K562 (cell line): Measurements from ENCODE around the gene TXNRD1. TPM values are rescaled to one million over a fixed set of nuclear protein-coding genes. Genes with fewer than 3 reads are reported as not detected.
A peak's percentile ranks its signal among the peaks of the same experiment; 100 is the strongest.

Experiments used
- ATAC-seq: fragments of 200-7000 bp; cut with Tn5 transposase; 3 replicates; pipeline ENCODE4 v1.9.1; 2020; ENCODE audit warnings: moderate library complexity
- BruUV-seq: library from RNA; stranded (reverse); fragments of 400-500 nt; replicated peaks from 2 replicates; lab custom pipeline; 2021; lab: Mats Ljungman, UMichigan
- CTCF ChIA-PET: fragments of 300-600 bp; formaldehyde crosslinking; extraction: SDS; loops from one replicate; lab custom pipeline; 2021; ENCODE audit warnings: low intra/inter-chr PET ratio; lab: Yijun Ruan, JAX
- POLR2A ChIA-PET: fragments of 300-600, 350-650 bp; sonication (Branson Sonifier 250); formaldehyde crosslinking; extraction: SDS; loops from one replicate; lab custom pipeline; 2021; ENCODE audit warnings: antibody characterized with exemption, inconsistent platforms; lab: Yijun Ruan, JAX
- DNase-seq, 4 experiments: peaks; one replicate each; pipeline versions ENCODE4 v3.0.0 to v3.0.0-alpha.2; 2011 to 2018; ENCODE audit warnings: low spot score in 3 of 4, mixed read lengths in 3 of 4; ENCODE audit errors: extremely low read depth in 1 of 4
- FAIRE-seq: peaks from 2 replicates; lab custom pipeline; 2011; peaks lifted over from hg19 to GRCh38; lab: Jason Lieb, UNC
- H2AFZ ChIP-seq: 2 replicates; pipeline ENCODE4 v1.6.0; 2011; ENCODE audit warnings: low read depth, low read length, control low read depth, inconsistent platforms
- H3K27ac ChIP-seq: fragments of 200-600 bp; 3 replicates; pipeline ENCODE4 v1.8.0; 2011; ENCODE audit warnings: low read depth, mild to moderate bottlenecking, control low read depth, inconsistent platforms, low read length, moderate library complexity, mixed read lengths; ENCODE audit errors: extremely low read depth
- H3K27me3 ChIP-seq, 2 experiments: fragments of 300-600 bp in 1 of 2; 2 replicates in 1 of 2; 3 replicates in 1 of 2; pipeline versions ENCODE4 v1.6.0 to v1.8.0; 2011; ENCODE audit warnings: inconsistent platforms in 2 of 2, low read length in 2 of 2, mild to moderate bottlenecking in 1 of 2, mixed read lengths in 1 of 2, moderate library complexity in 1 of 2; ENCODE audit not compliant: control insufficient read depth in 2 of 2, insufficient read depth in 2 of 2
- H3K36me3 ChIP-seq: fragments of 300-600 bp; 3 replicates; pipeline ENCODE4 v1.8.0; 2011; ENCODE audit warnings: mild to moderate bottlenecking, low read length, inconsistent platforms; ENCODE audit not compliant: control insufficient read depth, insufficient read depth
- H3K4me1 ChIP-seq, 2 experiments: fragments of 200-600 bp in 1 of 2; replicated peaks in 1 of 2; 2 replicates in 1 of 2; 3 replicates in 1 of 2; pipeline versions ENCODE4 v1.5.1 to v1.8.0; 2011; ENCODE audit warnings: inconsistent platforms in 2 of 2, low read length in 2 of 2, mild to moderate bottlenecking in 1 of 2, mixed read lengths in 1 of 2, moderate library complexity in 1 of 2; ENCODE audit not compliant: control insufficient read depth in 2 of 2, insufficient read depth in 2 of 2
- H3K4me2 ChIP-seq: 2 replicates; pipeline ENCODE4 v1.6.1; 2011; ENCODE audit warnings: low read length, control low read depth, inconsistent platforms, mixed read lengths; ENCODE audit not compliant: insufficient read depth
- H3K4me3 ChIP-seq: fragments of 200-600 bp; sonication (generic), shearing (Covaris generic); 2 replicates; pipeline ENCODE4 v1.5.1; 2016; ENCODE audit warnings: control low read depth, inconsistent platforms
- H3K79me2 ChIP-seq: fragments of 200-600 bp; 3 replicates; pipeline ENCODE4 v1.8.0; 2011; ENCODE audit warnings: low read length, inconsistent platforms; ENCODE audit not compliant: control insufficient read depth, insufficient read depth
- H3K9ac ChIP-seq, 2 experiments: 2 replicates each; pipeline versions ENCODE4 v1.6.0 to v1.6.1; 2011; ENCODE audit warnings: low read depth in 2 of 2, low read length in 2 of 2, control low read depth in 1 of 2, inconsistent platforms in 1 of 2, mild to moderate bottlenecking in 1 of 2, mixed read lengths in 1 of 2; ENCODE audit not compliant: insufficient read depth in 1 of 2
- H3K9me1 ChIP-seq: one replicate; pipeline ENCODE4 v1.6.0; 2011; ENCODE audit warnings: inconsistent platforms, mild to moderate bottlenecking, low read length, moderate library complexity; ENCODE audit not compliant: control insufficient read depth, insufficient read depth
- H3K9me3 ChIP-seq: replicated peaks from 2 replicates; pipeline ENCODE4 v1.5.1; 2011; ENCODE audit warnings: low read depth, low read length, inconsistent platforms; ENCODE audit not compliant: control insufficient read depth, insufficient read depth
- H4K20me1 ChIP-seq: replicated peaks from 2 replicates; pipeline ENCODE4 v1.6.1; 2011; ENCODE audit warnings: low read length, inconsistent platforms, mixed read lengths; ENCODE audit not compliant: control insufficient read depth, insufficient read depth
- ARID2 ChIP-seq: fragments of 450-650 bp; IDR thresholded peaks from 2 replicates; pipeline ENCODE4 v1.6.1; 2017; ENCODE audit warnings: antibody characterized with exemption, mild to moderate bottlenecking
- ATF3 ChIP-seq, 2 experiments: fragments of 450-650 bp in 1 of 2; sonication (generic) in 1 of 2; formaldehyde crosslinking in 1 of 2; IDR thresholded peaks in 1 of 2; conservative IDR thresholded peaks in 1 of 2; 2 replicates each; pipeline versions ENCODE4 v1.6.1 to v1.8.1; 2016 to 2023; ENCODE audit warnings: mild to moderate bottlenecking in 2 of 2, moderate library complexity in 2 of 2, inconsistent platforms in 1 of 2, missing genetic modification reagents in 1 of 2
- KLF16 ChIP-seq: IDR thresholded peaks from 2 replicates; pipeline ENCODE4 v1.6.1; 2016; ENCODE audit warnings: antibody characterized with exemption
- POLR2G ChIP-seq: fragments of 200-400 bp; formaldehyde crosslinking; IDR thresholded peaks from 2 replicates; pipeline ENCODE4 v1.6.1; 2017; ENCODE audit warnings: low read depth, mild to moderate bottlenecking, antibody characterized with exemption, low read length, moderate library complexity
- POLR3A ChIP-seq: IDR thresholded peaks from 2 replicates; pipeline ENCODE4 v1.6.1; 2011; ENCODE audit warnings: borderline replicate concordance, mild to moderate bottlenecking, moderate library complexity; ENCODE audit not compliant: insufficient read length, insufficient read depth; ENCODE audit errors: extremely low read depth
- RBFOX2 ChIP-seq: fragments of 200-400 bp; formaldehyde crosslinking; IDR thresholded peaks from 2 replicates; pipeline ENCODE4 v1.6.1; 2017; ENCODE audit warnings: low read depth, mild to moderate bottlenecking, low read length, moderate library complexity
- RBM22 ChIP-seq: fragments of 200-400 bp; formaldehyde crosslinking; IDR thresholded peaks from 2 replicates; pipeline ENCODE4 v1.6.1; 2018; ENCODE audit warnings: low read length, low read depth; ENCODE audit not compliant: poor library complexity, severe bottlenecking
- SAP30 ChIP-seq: fragments of 200-600 bp; sonication (generic); IDR thresholded peaks from 2 replicates; pipeline ENCODE4 v1.6.1; 2012; ENCODE audit warnings: borderline replicate concordance, low read depth, mild to moderate bottlenecking, moderate library complexity, low read length, control low read depth, inconsistent platforms; ENCODE audit not compliant: insufficient read depth, poor library complexity, severe bottlenecking
- ZBTB33 ChIP-seq: sonication (generic); formaldehyde crosslinking; IDR thresholded peaks from 2 replicates; pipeline ENCODE4 v1.8.1; 2023; ENCODE audit warnings: mild to moderate bottlenecking, missing genetic modification reagents
- WGBS: fragments of 100-300 bp; shearing (Covaris generic); methylation state at CpG from one replicate; pipeline ENCODE4 v1.1.6; 2016; ENCODE audit warnings: low coverage, mixed read lengths; ENCODE audit not compliant: insufficient coverage; ENCODE audit errors: missing lambda C conversion rate; 5-methylcytosine and 5-hydroxymethylcytosine counted together
- in situ Hi-C: fragments of 300-500 bp; cut with MboI; formaldehyde crosslinking; loops from 4 replicates; pipeline ENCODE4 v1.15.0; 2018; ENCODE audit warnings: inconsistent platforms, mixed read lengths
- intact Hi-C: fragments of 100-400 bp; cut with micrococcal nuclease; formaldehyde crosslinking; loops from 2 replicates; pipeline ENCODE4 v1.14.2; 2022
- polyA plus RNA-seq, 8 experiments: library from polyadenylated mRNA; depleted of rRNA in 4 of 8; stranded (reverse) in 5 of 8; unstranded in 3 of 8; fragments of >200 nt; fragmentation: Nextera tagmentation in 2 of 8; fragmentation: Illumina TruSeq in 1 of 8; extraction: Ambion mirVana in 2 of 8; extraction: Trizol in 1 of 8; gene quantifications; 2 replicates each; pipeline versions ENCODE4 v1.2.1 to v1.2.3, GENCODE V29; 2011 to 2014; ENCODE audit warnings: inconsistent platforms in 1 of 8, missing spikeins in 1 of 8
- total RNA-seq, 7 experiments: library from RNA; depleted of rRNA in 6 of 7; stranded (reverse); fragments of >200 nt in 6 of 7; fragmentation: Illumina TruSeq in 2 of 7; extraction: Trizol in 2 of 7; gene quantifications; 2 replicates each; pipeline versions ENCODE4 v1.2.1 to v1.2.3, GENCODE V29; 2011 to 2021; ENCODE audit warnings: low replicate concordance in 1 of 7

The TXNRD1 gene
- total and polyA plus RNA-seq, 9 of the 15 experiments (the other 6 are each of a cell fraction or from before 2014, with no cell fraction given): 107 to 189 (median 146) TPM

- TF ChIP-seq SAP30 (no peak), ARID2 (no peak)
- TF ChIP-seq, all 486 proteins: peak for 2
These were observed 84.4 kb downstream of the TXNRD1 start (continued) for GRCh38 chr12:104299842-104300481.

- no peaks in the 10 kb centered on the region for H3K9me1 ChIP-seq
- DNase-seq (peak in 2 of 4 experiments; percentile 44 to 50), ATAC-seq (no peak; the same call in 2 of the 3 replicates), FAIRE-seq (no peak)
- no peak within 1 kb of the TSS for H3K4me2 ChIP-seq
- H3K27me3 ChIP-seq: no peaks in the 10 kb centered on the region
- ChIA-PET POLR2A (interaction anchor here (0.6 to 2.5 kb wide), 7 partner anchors 8 to 50 kb away, joined by 3 to 25 read pairs (median 5); no protein-coding TSS in a partner anchor), CTCF (no interaction called here)
- TF ChIP-seq POLR3A: no peak
- TF ChIP-seq POLR2G: peak; percentile 57
- TF ChIP-seq RBFOX2: peak; percentile 60
- TF ChIP-seq ZBTB33: peak; percentile 80
- peak; percentile 24 for TF ChIP-seq RBM22
- 0 out of 2 replicates have a peak, but pooled peaks have one; percentile 9 for TF ChIP-seq ATF3 (IDR thresholded peaks at IDR 0.05)
- no peak for TF ChIP-seq ATF3 (CRISPR knock-in tag; conservative IDR thresholded peaks at IDR 0.05)
- TF ChIP-seq KLF16: no peak
- no TSS peak for BruUV-seq
- H2AFZ ChIP-seq: no peak within 1 kb of the TSS
- H3K4me1 ChIP-seq: peaks cover 0 to 4% of the 10 kb centered on the region in 2 experiments; a peak in 2 of 5 replicates
- H3K4me3 ChIP-seq: no peak within 1 kb of the TSS
- peaks cover 4% of the 10 kb centered on the region; the same call in 1 of the 2 replicates for H4K20me1 ChIP-seq
- H3K9me3 ChIP-seq: 0 out of 2 replicates have a peak, but pooled peaks cover 2% of the 10 kb centered on the region
- no peak within 1 kb of the TSS for H3K27ac ChIP-seq
- H3K79me2 ChIP-seq: peaks cover 96% of the 10 kb centered on the region
- intact Hi-C loops: no loop called here
- peaks cover 83% of the 10 kb centered on the region for H3K36me3 ChIP-seq
- no peak within 1 kb of the TSS for H3K9ac ChIP-seq
- 96% methylated on average over 28 of the region's 63 CpGs for WGBS
- in situ Hi-C loops: no loop called here
These were observed 88.1 kb downstream of the TXNRD1 start, which contains the start of gene EID3 for GRCh38 chr12:104303538-104304151. Gene EID3 (plus strand): TSS chr12:104303739. CDS start chr12:104303935, 196 bp downstream.
